ENCODE results near the gene ZSCAN10. TPM values are rescaled to one million over a fixed set of nuclear protein-coding genes. Genes with fewer than 3 reads are reported as not detected.

ZSCAN10 gene
- polyA plus RNA-seq, 1 donor from 2014 or later = 0.10 TPM

- Histone ChIP-seq H3K4me3 (ENCODE audit: low read length) (no peak overlapping the region), H3K27ac (ENCODE audit: low read length) (no peak overlapping the region), H3K9ac (ENCODE audit: low read length) (no peak overlapping the region), H3K79me2 (replicated peaks; ENCODE audit: insufficient read depth, low read length) (no peaks in the 10 kb centered on the region), H3K4me2 (ENCODE audit: low read length) (no peak overlapping the region), H3K9me3 (ENCODE audit: low read length) (no peaks in the 10 kb centered on the region), H3K36me3 (ENCODE audit: insufficient read depth, low read length) (no peaks in the 10 kb centered on the region), H3K27me3 (ENCODE audit: insufficient read depth, low read depth, low read length) (no peaks in the 10 kb centered on the region), H2AFZ (ENCODE audit: low read depth, low read length) (no peak overlapping the region), H3F3A (ENCODE audit: insufficient read depth, low read length, poor library complexity, severe bottlenecking) (no peaks in the 10 kb centered on the region), H3K9me2 (ENCODE audit: insufficient read depth, low read length) (no peaks in the 10 kb centered on the region), H4K20me1 (ENCODE audit: insufficient read depth) (no peaks in the 10 kb centered on the region)
- no peak for TF ChIP-seq TAF1 (IDR thresholded peaks at IDR 0.05; ENCODE audit: low read depth)
- TF ChIP-seq CTCF (IDR thresholded peaks at IDR 0.05; ENCODE audit: poor library complexity, severe bottlenecking) = no peak
- TF ChIP-seq RAD21 (conservative IDR thresholded peaks at IDR 0.05) = no peak
- TF ChIP-seq POLR2AphosphoS5 (IDR thresholded peaks at IDR 0.05) = no peak
- TF ChIP-seq EP300 (conservative IDR thresholded peaks at IDR 0.05; ENCODE audit: poor library complexity, severe bottlenecking) = no peak
- no peak for TF ChIP-seq SMC3 (conservative IDR thresholded peaks at IDR 0.05; ENCODE audit: poor library complexity)
- no peak for TF ChIP-seq MXI1 (conservative IDR thresholded peaks at IDR 0.05; ENCODE audit: poor library complexity, severe bottlenecking)
- TF ChIP-seq, protein P1, sequence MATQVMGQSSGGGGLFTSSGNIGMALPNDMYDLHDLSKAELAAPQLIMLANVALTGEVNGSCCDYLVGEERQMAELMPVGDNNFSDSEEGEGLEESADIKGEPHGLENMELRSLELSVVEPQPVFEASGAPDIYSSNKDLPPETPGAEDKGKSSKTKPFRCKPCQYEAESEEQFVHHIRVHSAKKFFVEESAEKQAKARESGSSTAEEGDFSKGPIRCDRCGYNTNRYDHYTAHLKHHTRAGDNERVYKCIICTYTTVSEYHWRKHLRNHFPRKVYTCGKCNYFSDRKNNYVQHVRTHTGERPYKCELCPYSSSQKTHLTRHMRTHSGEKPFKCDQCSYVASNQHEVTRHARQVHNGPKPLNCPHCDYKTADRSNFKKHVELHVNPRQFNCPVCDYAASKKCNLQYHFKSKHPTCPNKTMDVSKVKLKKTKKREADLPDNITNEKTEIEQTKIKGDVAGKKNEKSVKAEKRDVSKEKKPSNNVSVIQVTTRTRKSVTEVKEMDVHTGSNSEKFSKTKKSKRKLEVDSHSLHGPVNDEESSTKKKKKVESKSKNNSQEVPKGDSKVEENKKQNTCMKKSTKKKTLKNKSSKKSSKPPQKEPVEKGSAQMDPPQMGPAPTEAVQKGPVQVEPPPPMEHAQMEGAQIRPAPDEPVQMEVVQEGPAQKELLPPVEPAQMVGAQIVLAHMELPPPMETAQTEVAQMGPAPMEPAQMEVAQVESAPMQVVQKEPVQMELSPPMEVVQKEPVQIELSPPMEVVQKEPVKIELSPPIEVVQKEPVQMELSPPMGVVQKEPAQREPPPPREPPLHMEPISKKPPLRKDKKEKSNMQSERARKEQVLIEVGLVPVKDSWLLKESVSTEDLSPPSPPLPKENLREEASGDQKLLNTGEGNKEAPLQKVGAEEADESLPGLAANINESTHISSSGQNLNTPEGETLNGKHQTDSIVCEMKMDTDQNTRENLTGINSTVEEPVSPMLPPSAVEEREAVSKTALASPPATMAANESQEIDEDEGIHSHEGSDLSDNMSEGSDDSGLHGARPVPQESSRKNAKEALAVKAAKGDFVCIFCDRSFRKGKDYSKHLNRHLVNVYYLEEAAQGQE (IDR thresholded peaks at IDR 0.05; ENCODE audit: borderline replicate concordance) = no peak
- TF ChIP-seq EZH2 (IDR thresholded peaks at IDR 0.05; ENCODE audit: borderline replicate concordance, insufficient read depth, low read length, poor library complexity, severe bottlenecking) = no peak
Observed at GRCh38 chr16:3089717-3090592, 9.1 kb downstream of the ZSCAN10 start.

DNA sequence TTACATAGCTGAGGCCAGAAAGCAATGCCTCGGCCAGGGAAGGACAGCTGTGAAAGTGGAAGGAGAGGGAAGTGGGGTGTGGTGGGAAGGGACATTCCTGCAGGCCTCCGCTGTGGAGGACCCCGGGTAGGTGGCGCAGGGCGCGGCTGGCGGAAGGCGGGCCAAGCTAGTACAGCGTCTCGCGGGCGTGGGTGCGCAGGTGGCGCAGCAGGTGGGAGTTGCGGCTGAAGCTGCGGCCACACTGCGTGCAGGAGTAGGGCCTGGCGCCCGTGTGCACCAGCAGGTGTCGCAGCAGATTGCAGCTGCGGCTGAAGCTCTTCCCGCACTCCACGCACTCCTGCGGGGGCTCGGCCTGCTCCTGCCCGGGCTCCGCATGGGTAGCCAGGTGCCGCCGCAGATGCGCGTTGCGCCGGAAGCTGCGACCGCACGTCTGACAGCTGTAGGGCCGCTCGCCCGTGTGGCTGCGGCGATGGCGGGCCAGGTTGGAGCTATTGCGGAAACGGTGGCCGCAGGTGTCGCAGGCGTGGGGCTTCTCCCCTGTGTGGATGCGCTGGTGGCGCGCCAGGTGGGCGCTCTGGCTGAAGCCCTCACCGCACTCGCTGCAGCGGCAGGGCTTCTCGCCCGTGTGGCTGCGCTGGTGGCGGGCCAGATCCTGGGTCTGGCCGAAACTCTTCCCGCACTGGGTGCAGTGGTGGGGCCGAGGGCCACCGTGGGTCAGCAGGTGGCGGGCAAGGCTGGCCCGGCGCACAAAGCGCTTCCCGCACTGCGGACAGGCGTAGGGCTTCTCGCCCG lies 10.0 kb downstream of the ZSCAN10 start:
- no peaks in the 10 kb centered on the region for H3F3A ChIP-seq (ENCODE audit: insufficient read depth, low read length, poor library complexity, severe bottlenecking)
- H4K20me1 ChIP-seq (ENCODE audit: insufficient read depth) = no peaks in the 10 kb centered on the region
- no peak overlapping the region for H2AFZ ChIP-seq (ENCODE audit: low read depth, low read length)
- no peaks in the 10 kb centered on the region for H3K79me2 ChIP-seq (replicated peaks; ENCODE audit: insufficient read depth, low read length)
- no peak overlapping the region for H3K4me3 ChIP-seq (ENCODE audit: low read length)
- no peak overlapping the region for H3K9ac ChIP-seq (ENCODE audit: low read length)
- H3K36me3 ChIP-seq (ENCODE audit: insufficient read depth, low read length) = no peaks in the 10 kb centered on the region
- H3K4me2 ChIP-seq (ENCODE audit: low read length) = no peak overlapping the region
- no peaks in the 10 kb centered on the region for H3K27me3 ChIP-seq (ENCODE audit: insufficient read depth, low read depth, low read length)
- no peaks in the 10 kb centered on the region for H3K9me3 ChIP-seq (ENCODE audit: low read length)
- no peaks in the 10 kb centered on the region for H3K9me2 ChIP-seq (ENCODE audit: insufficient read depth, low read length)
- TF ChIP-seq MXI1 (conservative IDR thresholded peaks at IDR 0.05; ENCODE audit: poor library complexity, severe bottlenecking) (no peak), TAF1 (IDR thresholded peaks at IDR 0.05; ENCODE audit: low read depth) (no peak), RAD21 (conservative IDR thresholded peaks at IDR 0.05) (no peak), SMC3 (conservative IDR thresholded peaks at IDR 0.05; ENCODE audit: poor library complexity) (no peak), EZH2 (IDR thresholded peaks at IDR 0.05; ENCODE audit: borderline replicate concordance, insufficient read depth, low read length, poor library complexity, severe bottlenecking) (no peak), CTCF (IDR thresholded peaks at IDR 0.05; ENCODE audit: poor library complexity, severe bottlenecking) (no peak), EP300 (conservative IDR thresholded peaks at IDR 0.05; ENCODE audit: poor library complexity, severe bottlenecking) (no peak)
- TF ChIP-seq, protein P1 (IDR thresholded peaks at IDR 0.05; ENCODE audit: borderline replicate concordance) = no peak
- no peak overlapping the region for H3K27ac ChIP-seq (ENCODE audit: low read length)

Data from neural cell (in vitro differentiated cells).